Neural crest cell (in vitro differentiated cells): Measurements from ENCODE around the gene ITLN1. TPM values are rescaled to one million over a fixed set of nuclear protein-coding genes. Genes with fewer than 3 reads are reported as not detected.

ENCODE experiments used
- DNase-seq: peaks from one replicate; pipeline ENCODE4 v3.0.0; 2021; ENCODE audit warnings: low read depth, mixed read lengths, low spot score
- H3K27ac Mint-ChIP-seq: one replicate; pipeline ENCODE4 v1.8.0; 2021; ENCODE audit warnings: mild to moderate bottlenecking, mixed read lengths; ENCODE audit not compliant: unreplicated experiment
- H3K27me3 Mint-ChIP-seq: 2 replicates; pipeline ENCODE4 v1.8.0; 2021; ENCODE audit warnings: low read depth, mild to moderate bottlenecking, mixed read lengths
- H3K36me3 Mint-ChIP-seq: 2 replicates; pipeline ENCODE4 v1.8.0; 2021; ENCODE audit warnings: low read depth, mild to moderate bottlenecking, mixed read lengths
- H3K4me1 Mint-ChIP-seq: 2 replicates; pipeline ENCODE4 v1.8.0; 2021; ENCODE audit warnings: mixed read lengths
- H3K4me3 Mint-ChIP-seq: one replicate; pipeline ENCODE4 v1.8.0; 2021; ENCODE audit warnings: mild to moderate bottlenecking, mixed read lengths
- H3K9me3 Mint-ChIP-seq: 2 replicates; pipeline ENCODE4 v1.8.0; 2021; ENCODE audit warnings: mixed read lengths
- CTCF ChIP-seq: fragments of 200-600 bp; sonication (generic); conservative IDR thresholded peaks from 2 replicates; pipeline ENCODE4 v1.5.0; 2021; ENCODE audit warnings: antibody characterized with exemption, mild to moderate bottlenecking
- total RNA-seq: library from RNA; stranded (reverse); gene quantifications from 2 replicates; pipeline ENCODE4 v1.2.1, GENCODE V29; 2021

ITLN1 gene
- total RNA-seq, 1 donor from 2014 or later = not detected

DNA sequence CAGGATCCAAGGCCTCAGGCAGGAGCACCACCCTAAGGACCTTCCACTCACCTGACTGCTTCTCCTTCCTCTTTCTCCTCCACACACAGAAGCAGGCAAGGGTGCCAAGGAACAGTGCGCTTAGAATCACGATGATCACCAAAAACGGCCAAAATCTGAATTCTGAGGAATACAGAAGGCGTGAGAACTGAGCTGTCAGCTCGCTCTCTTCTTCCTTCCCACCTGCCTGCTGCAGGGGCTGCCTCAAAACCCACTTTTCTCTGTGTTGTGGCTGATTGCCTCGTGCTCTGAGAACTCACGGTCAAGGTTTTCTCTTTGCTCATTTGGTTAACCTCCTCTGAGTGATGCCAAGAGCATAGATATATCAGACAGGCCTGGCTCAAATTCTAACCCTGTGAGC, 46.1 kb downstream of the ITLN1 start:
- Mint-ChIP-seq H3K36me3 (no peaks in the 10 kb centered on the region), H3K4me1 (peaks cover 22% of the 10 kb centered on the region), H3K4me3 (no peak overlapping the region), H3K9me3 (no peaks in the 10 kb centered on the region), H3K27me3 (no peaks in the 10 kb centered on the region), H3K27ac (no peak overlapping the region)
- DNase-seq = no peak
- no peak for TF ChIP-seq CTCF

DNA sequence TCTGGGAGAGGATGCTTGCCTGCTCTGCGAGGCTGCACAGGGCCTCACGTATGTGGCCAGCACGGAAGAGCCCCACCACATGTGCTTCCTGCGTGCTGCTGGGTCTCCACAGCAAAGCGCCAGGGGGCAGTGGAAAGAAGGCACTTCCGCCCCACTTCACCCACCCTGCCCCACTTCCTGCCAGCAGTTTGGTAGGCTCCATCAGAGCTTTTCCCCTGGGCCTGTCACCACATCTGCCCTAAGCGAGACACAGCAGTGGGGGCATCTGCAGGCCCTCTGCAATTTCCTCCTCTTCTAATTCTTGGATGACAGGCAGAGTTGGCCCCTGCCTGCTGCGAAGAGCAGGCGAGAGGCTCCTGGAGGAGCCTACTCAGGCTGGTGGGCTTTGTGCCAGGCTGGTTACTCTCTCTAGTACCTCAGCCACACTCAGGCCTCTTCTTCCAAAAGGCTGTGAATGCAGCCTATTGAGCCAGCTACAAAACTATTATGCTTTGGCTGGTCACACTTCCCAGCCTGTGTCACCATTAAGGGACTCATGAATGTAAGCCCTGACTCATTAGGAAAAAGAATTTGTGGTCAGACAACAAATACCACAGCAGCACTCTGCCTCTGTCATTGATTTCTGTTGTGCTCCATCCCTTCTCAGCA, 47.3 kb downstream of the ITLN1 start:
- peaks cover 22% of the 10 kb centered on the region for H3K4me1 Mint-ChIP-seq
- no peak for DNase-seq
- no peaks in the 10 kb centered on the region for H3K27me3 Mint-ChIP-seq
- no peak overlapping the region for H3K4me3 Mint-ChIP-seq
- no peak for TF ChIP-seq CTCF
- H3K9me3 Mint-ChIP-seq = no peaks in the 10 kb centered on the region
- H3K27ac Mint-ChIP-seq = peak overlapping the region; percentile 90
- no peaks in the 10 kb centered on the region for H3K36me3 Mint-ChIP-seq

DNA sequence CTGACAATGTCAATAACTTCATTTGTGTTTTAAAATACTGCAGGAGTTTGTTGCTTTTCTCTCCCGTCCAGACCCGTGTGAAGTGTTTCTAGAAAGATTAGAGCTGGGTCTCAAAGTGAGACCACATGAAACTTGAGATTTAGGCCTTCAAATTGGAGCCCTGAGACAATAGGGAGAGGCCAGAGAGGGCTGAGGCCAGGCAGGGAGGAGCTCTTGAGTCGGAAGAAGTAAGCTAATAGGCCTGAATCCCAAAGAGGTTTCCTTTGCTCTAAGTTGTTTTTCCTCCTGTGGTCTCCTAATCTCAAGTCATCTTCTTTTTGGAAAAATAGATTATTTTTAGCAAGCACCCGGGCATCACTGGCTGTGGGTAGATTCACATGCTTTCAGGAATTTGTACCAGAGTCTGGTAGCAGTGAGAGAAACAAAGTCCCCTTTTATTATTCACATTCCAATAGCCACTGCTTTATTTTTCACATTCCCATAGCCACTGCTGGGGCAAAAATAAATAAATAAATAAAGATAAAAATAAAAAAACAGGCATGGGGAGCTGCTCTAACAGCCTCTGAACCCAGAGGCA, 47.9 kb downstream of the ITLN1 start:
- Mint-ChIP-seq H3K9me3 (no peaks in the 10 kb centered on the region), H3K4me3 (no peak overlapping the region), H3K27me3 (no peaks in the 10 kb centered on the region), H3K36me3 (no peaks in the 10 kb centered on the region), H3K27ac (no peak overlapping the region), H3K4me1 (peaks cover 22% of the 10 kb centered on the region)
- DNase-seq = no peak
- TF ChIP-seq CTCF = no peak

- TF ChIP-seq CTCF = no peak
- Mint-ChIP-seq H3K27ac (no peak overlapping the region), H3K36me3 (no peaks in the 10 kb centered on the region)
Observed at GRCh38 chr1:160836561-160836960, 48.4 kb downstream of the ITLN1 start.

GRCh38 chr1:160835751-160836150, 49.2 kb downstream of the ITLN1 start:
- Mint-ChIP-seq H3K27me3 (no peaks in the 10 kb centered on the region), H3K4me3 (no peak overlapping the region), H3K4me1 (peaks cover 22% of the 10 kb centered on the region), H3K9me3 (no peaks in the 10 kb centered on the region), H3K36me3 (no peaks in the 10 kb centered on the region), H3K27ac (no peak overlapping the region)
- no peak for TF ChIP-seq CTCF
- no peak for DNase-seq

More at GRCh38 chr1:160836561-160836960, 48.4 kb downstream of the ITLN1 start:
- H3K4me3 Mint-ChIP-seq = no peak overlapping the region
- no peak for DNase-seq
- no peaks in the 10 kb centered on the region for H3K27me3 Mint-ChIP-seq
- no peaks in the 10 kb centered on the region for H3K9me3 Mint-ChIP-seq
- H3K4me1 Mint-ChIP-seq = peaks cover 22% of the 10 kb centered on the region
